Activated B cell treated with CpG ODN at 0.5 μM for 24 hours (primary cell): ENCODE results near the gene SREK1IP1. TPM values are rescaled to one million over a fixed set of nuclear protein-coding genes. Genes with fewer than 3 reads are reported as not detected.

ENCODE experiments used
- ATAC-seq: fragments of 200-7000 bp; cut with Tn5 transposase; one replicate; pipeline ENCODE4 v1.10.0; 2021; ENCODE audit warnings: low read depth, mild to moderate bottlenecking, moderate library complexity
- CTCF ChIA-PET: fragments of 350-600 bp; sonication (Branson Sonifier 250); formaldehyde crosslinking; loops from one replicate; lab custom pipeline; 2021; ENCODE audit warnings: antibody characterized with exemption; lab: Charles Lee
- POLR2A ChIA-PET: fragments of 350-600 bp; sonication (Branson Sonifier 250); formaldehyde crosslinking; loops from one replicate; lab custom pipeline; 2021; ENCODE audit warnings: antibody characterized with exemption; lab: Charles Lee
- DNase-seq: peaks from one replicate; pipeline ENCODE4 v3.0.0; 2022
- H3K27ac Mint-ChIP-seq: one replicate; pipeline ENCODE4 v1.8.0; 2020; ENCODE audit warnings: mixed read lengths
- H3K27me3 Mint-ChIP-seq: one replicate; pipeline ENCODE4 v1.8.0; 2021; ENCODE audit warnings: mixed read lengths
- H3K36me3 Mint-ChIP-seq: one replicate; pipeline ENCODE4 v1.8.0; 2021; ENCODE audit warnings: low read depth, mixed read lengths
- H3K4me1 Mint-ChIP-seq: one replicate; pipeline ENCODE4 v1.8.0; 2021; ENCODE audit warnings: mixed read lengths
- H3K4me3 Mint-ChIP-seq: one replicate; pipeline ENCODE4 v1.8.0; 2020; ENCODE audit warnings: mild to moderate bottlenecking, mixed read lengths
- H3K9me3 Mint-ChIP-seq: one replicate; pipeline ENCODE4 v1.8.0; 2020; ENCODE audit warnings: mixed read lengths
- CTCF ChIP-seq: fragments of 200-600 bp; IDR thresholded peaks from one replicate; pipeline ENCODE4 v1.8.0; 2022; ENCODE audit warnings: antibody characterized with exemption, mild to moderate bottlenecking
- intact Hi-C: fragments of 100-400 bp; cut with micrococcal nuclease; formaldehyde crosslinking; loops from one replicate; pipeline ENCODE4 v1.15.1; 2024
- total RNA-seq: library from RNA; stranded (reverse); gene quantifications from 2 replicates; pipeline ENCODE4 v1.2.3, GENCODE V29; 2022

Gene SREK1IP1
- total RNA-seq, 1 donor from 2014 or later: 21.7 TPM

DNA sequence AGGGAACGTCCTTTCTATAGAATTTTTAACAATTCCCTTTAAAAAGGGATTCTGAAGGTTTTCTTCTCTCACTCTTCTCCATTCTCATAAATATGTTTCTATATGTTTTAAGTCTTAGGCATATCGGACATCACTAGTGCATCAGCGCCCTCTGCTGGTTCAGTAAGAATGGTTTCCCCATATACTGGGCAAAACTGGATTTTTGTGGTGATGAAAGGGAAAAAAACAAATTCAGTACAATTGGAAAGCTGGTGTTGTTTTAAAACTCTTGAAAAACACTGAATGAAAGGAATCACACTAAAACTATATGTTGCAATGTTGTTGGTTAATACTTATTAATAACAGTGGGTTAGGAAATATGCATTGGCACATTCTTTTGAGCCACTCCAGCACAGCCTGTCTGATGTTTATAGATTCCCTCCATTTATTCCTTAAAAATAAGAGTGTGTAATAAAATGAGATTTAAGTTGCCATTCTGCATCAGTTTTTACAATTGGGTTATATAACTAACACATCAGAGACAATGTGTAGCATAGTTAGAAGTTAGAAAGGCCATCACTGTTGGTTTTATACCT, 16.0 kb upstream of the SREK1IP1 start:
- peak; percentile 83 for TF ChIP-seq CTCF
- intact Hi-C loops: loop anchor here (1.0 kb wide), 1 partner anchor 149 kb away; no protein-coding TSS in a partner anchor
- Mint-ChIP-seq H3K4me3 (no peak overlapping the region), H3K4me1 (no peaks in the 10 kb centered on the region), H3K27ac (no peak overlapping the region), H3K36me3 (peaks cover 41% of the 10 kb centered on the region), H3K27me3 (no peaks in the 10 kb centered on the region), H3K9me3 (no peaks in the 10 kb centered on the region)
- ChIA-PET CTCF (interaction anchor here (0.6 to 4.4 kb wide), 5 partner anchors 15 to 698 kb away, joined by 3 to 55 read pairs (median 5); no protein-coding TSS in a partner anchor), POLR2A (no interaction called here)
- ATAC-seq: peak; percentile 49
- no peak for DNase-seq

GRCh38 chr5:64775291-64775690, 6.8 kb upstream of the SREK1IP1 start:
- no peak overlapping the region for H3K4me3 Mint-ChIP-seq
- no peak for TF ChIP-seq CTCF
- peaks cover 31% of the 10 kb centered on the region for H3K36me3 Mint-ChIP-seq
- POLR2A ChIA-PET: no interaction called here
- ATAC-seq (no peak), DNase-seq (no peak)
- no peaks in the 10 kb centered on the region for H3K27me3 Mint-ChIP-seq
- CTCF ChIA-PET: no interaction called here
- peaks cover 27% of the 10 kb centered on the region for H3K4me1 Mint-ChIP-seq
- intact Hi-C loops: no loop called here
- no peaks in the 10 kb centered on the region for H3K9me3 Mint-ChIP-seq
- H3K27ac Mint-ChIP-seq: no peak overlapping the region

GRCh38 chr5:64773533-64773932, 5.0 kb upstream of the SREK1IP1 start:
- ChIA-PET POLR2A (no interaction called here), CTCF (no interaction called here)
- intact Hi-C loops: no loop called here
- H3K27ac Mint-ChIP-seq: peak overlapping the region; percentile 0
- H3K9me3 Mint-ChIP-seq: no peaks in the 10 kb centered on the region
- DNase-seq: no peak
- H3K4me3 Mint-ChIP-seq: peak overlapping the region; percentile 2
- ATAC-seq: no peak
- TF ChIP-seq CTCF: no peak
- peaks cover 26% of the 10 kb centered on the region for H3K36me3 Mint-ChIP-seq
- no peaks in the 10 kb centered on the region for H3K27me3 Mint-ChIP-seq
- H3K4me1 Mint-ChIP-seq: peaks cover 44% of the 10 kb centered on the region

- ATAC-seq: no peak
- H3K36me3 Mint-ChIP-seq: peaks cover 29% of the 10 kb centered on the region
- no peaks in the 10 kb centered on the region for H3K9me3 Mint-ChIP-seq
- no peak overlapping the region for H3K4me3 Mint-ChIP-seq
- no peak overlapping the region for H3K27ac Mint-ChIP-seq
- TF ChIP-seq CTCF: no peak
- H3K4me1 Mint-ChIP-seq: peaks cover 60% of the 10 kb centered on the region
- no peaks in the 10 kb centered on the region for H3K27me3 Mint-ChIP-seq
- intact Hi-C loops: no loop called here
- ChIA-PET POLR2A (no interaction called here), CTCF (no interaction called here)
- DNase-seq: no peak
Measured at GRCh38 chr5:64771736-64772135, 3.2 kb upstream of the SREK1IP1 start.

- ChIA-PET POLR2A (no interaction called here), CTCF (interaction anchor here (0.9 kb wide), 1 partner anchor 14 kb away, joined by 3 read pairs; no protein-coding TSS in a partner anchor)
- H3K27ac Mint-ChIP-seq: no peak overlapping the region
- no peak for TF ChIP-seq CTCF
- H3K4me1 Mint-ChIP-seq: peaks cover 67% of the 10 kb centered on the region
- H3K36me3 Mint-ChIP-seq: peaks cover 18% of the 10 kb centered on the region
- ATAC-seq (no peak), DNase-seq (no peak)
- H3K4me3 Mint-ChIP-seq: peak overlapping the region; percentile 100
- intact Hi-C loops: loop anchor here (10.0 kb wide), 2 partner anchors 265 to 1375 kb away; partner anchors contain the start of gene SREK1
- H3K9me3 Mint-ChIP-seq: no peaks in the 10 kb centered on the region
- no peaks in the 10 kb centered on the region for H3K27me3 Mint-ChIP-seq
Measured at GRCh38 chr5:64769855-64770254, 1.4 kb upstream of the SREK1IP1 start.
